Neutrophil (primary cell): ENCODE results near the gene RAB3GAP1.

Source experiments
- H3K27ac ChIP-seq: fragments of 200-600 bp; sonication (generic); 2 replicates; pipeline ENCODE4 v1.5.1; 2016; ENCODE audit warnings: mild to moderate bottlenecking, moderate library complexity
- H3K27me3 ChIP-seq: fragments of 200-600 bp; sonication (generic); 2 replicates; pipeline ENCODE4 v1.6.0; 2016; ENCODE audit warnings: mild to moderate bottlenecking
- H3K36me3 ChIP-seq: fragments of 200-600 bp; sonication (generic); 2 replicates; pipeline ENCODE4 v1.5.1; 2017
- H3K4me1 ChIP-seq, 2 experiments: fragments of 200-600 bp in 1 of 2; sonication (generic) in 1 of 2; 1 replicate in 1 of 2; 2 replicates in 1 of 2; pipeline versions ENCODE4 v1.5.1 to v1.6.1; 2013 to 2016; ENCODE audit warnings: low read depth in 1 of 2, low read length in 1 of 2, mild to moderate bottlenecking in 1 of 2, moderate library complexity in 1 of 2; ENCODE audit not compliant: control insufficient read depth in 1 of 2, insufficient read depth in 1 of 2
- H3K4me3 ChIP-seq, 2 experiments: fragments of 200-600 bp in 1 of 2; sonication (generic) in 1 of 2; 1 replicate in 1 of 2; 2 replicates in 1 of 2; pipeline ENCODE4 v1.5.1; 2013 to 2016; ENCODE audit warnings: low read depth in 1 of 2, low read length in 1 of 2, mild to moderate bottlenecking in 1 of 2, moderate library complexity in 1 of 2
- H3K9me3 ChIP-seq: fragments of 200-600 bp; sonication (generic); 2 replicates; pipeline ENCODE4 v1.5.1; 2016
- CTCF ChIP-seq: fragments of 200-600 bp; sonication (generic); IDR thresholded peaks from 2 replicates; pipeline ENCODE4 v1.5.1; 2016; ENCODE audit warnings: antibody characterized with exemption

Gene RAB3GAP1

GRCh38 chr2:135052042-135052876, at the start of gene RAB3GAP1:
TSS of gene RAB3GAP1 (plus strand) at chr2:135052292. CDS start at chr2:135052308, 16 bp downstream.
- Histone ChIP-seq H3K9me3 (no peaks in the 10 kb centered on the region), H3K4me3 (peak within 1 kb of the TSS; percentile 89 to 98), H3K27me3 (peaks cover 4% of the 10 kb centered on the region), H3K4me1 (peaks cover 22 to 23% of the 10 kb centered on the region in 2 experiments), H3K36me3 (no peaks in the 10 kb centered on the region), H3K27ac (peak within 1 kb of the TSS; percentile 96)
- no peak for TF ChIP-seq CTCF

- Histone ChIP-seq H3K27me3 (peaks cover 27% of the 10 kb centered on the region), H3K4me3 (no peak overlapping the region), H3K27ac (no peak overlapping the region), H3K36me3 (no peaks in the 10 kb centered on the region), H3K9me3 (no peaks in the 10 kb centered on the region), H3K4me1 (no peaks in the 10 kb centered on the region)
- no peak for TF ChIP-seq CTCF
These were observed 49.3 kb upstream of the RAB3GAP1 start for GRCh38 chr2:135002836-135003235.

- Histone ChIP-seq H3K9me3 (no peaks in the 10 kb centered on the region), H3K27ac (no peak overlapping the region), H3K4me3 (no peak overlapping the region), H3K4me1 (no peaks in the 10 kb centered on the region), H3K36me3 (no peaks in the 10 kb centered on the region), H3K27me3 (peaks cover 27% of the 10 kb centered on the region)
- peak; percentile 38 for TF ChIP-seq CTCF
These were observed 47.9 kb upstream of the RAB3GAP1 start for GRCh38 chr2:135004005-135004746.

- Histone ChIP-seq H3K4me3 (no peak overlapping the region), H3K9me3 (no peaks in the 10 kb centered on the region), H3K27ac (no peak overlapping the region), H3K4me1 (no peaks in the 10 kb centered on the region), H3K27me3 (peaks cover 27% of the 10 kb centered on the region), H3K36me3 (no peaks in the 10 kb centered on the region)
- no peak for TF ChIP-seq CTCF
These were observed 46.3 kb upstream of the RAB3GAP1 start for GRCh38 chr2:135005753-135006152.

- peaks cover 23% of the 10 kb centered on the region for H3K27me3 ChIP-seq
- no peak overlapping the region for H3K27ac ChIP-seq
- no peak for TF ChIP-seq CTCF
- no peaks in the 10 kb centered on the region for H3K36me3 ChIP-seq
- no peaks in the 10 kb centered on the region for H3K9me3 ChIP-seq
- no peak overlapping the region for H3K4me3 ChIP-seq
- no peaks in the 10 kb centered on the region for H3K4me1 ChIP-seq
These were observed 42.8 kb upstream of the RAB3GAP1 start for GRCh38 chr2:135009339-135009738.
